Heart right ventricle (tissue), 16 donors: Measurements from ENCODE around the gene TRIM9. TPM values are rescaled to one million over a fixed set of nuclear protein-coding genes. Genes with fewer than 3 reads are reported as not detected.

Experiments used
- ATAC-seq, 8 donors: fragments of 200-7000 bp; cut with Tn5 transposase; one replicate each; pipeline ENCODE4 v1.9.1; 2020; ENCODE audit warnings: mild to moderate bottlenecking in 8 of 8, moderate library complexity in 8 of 8, moderate number of reproducible peaks in 1 of 8
- DNase-seq, 2 donors: peaks; one replicate each; pipeline ENCODE4 v3.0.0-alpha.2; 2020
- H3K27ac ChIP-seq, 10 donors: fragments of 200-600 bp; sonication (generic) in 2 of 10; one replicate each; pipeline versions ENCODE4 v1.5.0 to v1.8.0; 2020 to 2022; ENCODE audit warnings: mild to moderate bottlenecking in 3 of 10
- H3K27me3 ChIP-seq, 7 donors: fragments of 200-600 bp; one replicate each; pipeline ENCODE4 v1.8.0; 2021 to 2022; ENCODE audit warnings: mild to moderate bottlenecking in 2 of 7
- H3K36me3 ChIP-seq, 9 donors: fragments of 200-600 bp; sonication (generic) in 1 of 9; one replicate each; pipeline versions ENCODE4 v1.5.0 to v1.8.0; 2020 to 2022; ENCODE audit warnings: mild to moderate bottlenecking in 2 of 9
- H3K4me1 ChIP-seq, 9 donors: fragments of 200-600 bp; sonication (generic) in 1 of 9; one replicate each; pipeline versions ENCODE4 v1.5.0 to v1.8.0; 2020 to 2022; ENCODE audit warnings: mild to moderate bottlenecking in 4 of 9
- H3K4me3 ChIP-seq, 10 donors: fragments of 200-600 bp; sonication (generic) in 2 of 10; one replicate each; pipeline versions ENCODE4 v1.5.0 to v1.8.0; 2020 to 2022; ENCODE audit warnings: mild to moderate bottlenecking in 7 of 10, moderate library complexity in 2 of 10
- H3K9me3 ChIP-seq, 11 donors: fragments of 200-600 bp in 10 of 11; sonication (generic) in 2 of 11; one replicate each; pipeline versions ENCODE4 v1.5.0 to v1.8.0; 2013 to 2022; ENCODE audit warnings: mild to moderate bottlenecking in 2 of 11, control low read depth in 1 of 11, moderate library complexity in 1 of 11
- WGBS, 2 donors: extraction: QIAGEN DNeasy Blood & Tissue Kit; methylation state at CpG; one replicate each; pipeline ENCODE4 v1.1.7; 2013; ENCODE audit warnings: inconsistent platforms in 1 of 2; 5-methylcytosine and 5-hydroxymethylcytosine counted together
- intact Hi-C, 10 donors: fragments of 100-400 bp; cut with DNase I; formaldehyde crosslinking; loops; one replicate each; pipeline versions ENCODE4 v1.11.1 to v1.14.2; 2022
- polyA plus RNA-seq, 2 donors: library from polyadenylated mRNA; stranded (reverse); fragments of 200-250 nt; gene quantifications; one replicate each; pipeline ENCODE4 v1.2.3, GENCODE V29; 2013
- total RNA-seq, 10 donors: library from RNA; stranded (reverse); fragmentation: NEBNext Ultra II Directional in 3 of 10; extraction: Animal tissue kit (Norgen Biotek cat#: 25700) in 3 of 10; gene quantifications; one replicate each; pipeline versions ENCODE4 v1.2.1 to v1.2.4, GENCODE V29; 2021 to 2023
- TF ChIP-seq, protein P1 (sequence below), 9 donors: fragments of 200-600 bp; sonication (generic) in 2 of 9; IDR thresholded peaks; one replicate each; pipeline versions ENCODE4 v1.5.0 to v1.8.0; 2021 to 2022; ENCODE audit warnings: antibody characterized with exemption in 9 of 9, mild to moderate bottlenecking in 5 of 9, moderate library complexity in 1 of 9
- donor health status: Arrhythmogenic right ventricular cardiomyopathy.
- donor health status: ischemic (EF 13 %, LVEDD 7.1; RV severe dilation, severe dysfunction).
- donor health status: healthy with polysubstance abuse.
- donor health status: DM: no; HTN: yes; CAD: no.
- donor health status: DM: no; HTN: no; CAD: no.
- donor health status: ischemic (EF 25% LVEDD 6.9; RV normal size, moderate dysfunction).
- donor health status: ischemic (EF 25% LVEDD 5.7; RV mildly dilated, moderate dysfunction).
- donor health status: healthy.
- donor health status: DM: yes; HTN: yes; CAD: no.
- donor health status: Ischemic cardiomyopathy.
- donor health status: ischemic (EF 35%, LVEDD 5.7; RV mildly dilated, moderate dysfunction).
- donor health status: nonischemic (EF 11% LVEDD 7.7; RV severe dilation, severe dysfunction).
- donor health status: DM: yes; HTN: yes; CAD: no.
- donor health status: PGD.
- donor health status: ischemic (EF 29% LVEDD 5.4; RV normal size, mild dysfunction).
- donor health status: nonischemic (EF 23%, LVEDD 6.1; RV moderate dilation, normal function).

TRIM9 gene
- total and polyA plus RNA-seq, 12 donors, result 0.33 to 1.3 (median 0.59) TPM

DNA sequence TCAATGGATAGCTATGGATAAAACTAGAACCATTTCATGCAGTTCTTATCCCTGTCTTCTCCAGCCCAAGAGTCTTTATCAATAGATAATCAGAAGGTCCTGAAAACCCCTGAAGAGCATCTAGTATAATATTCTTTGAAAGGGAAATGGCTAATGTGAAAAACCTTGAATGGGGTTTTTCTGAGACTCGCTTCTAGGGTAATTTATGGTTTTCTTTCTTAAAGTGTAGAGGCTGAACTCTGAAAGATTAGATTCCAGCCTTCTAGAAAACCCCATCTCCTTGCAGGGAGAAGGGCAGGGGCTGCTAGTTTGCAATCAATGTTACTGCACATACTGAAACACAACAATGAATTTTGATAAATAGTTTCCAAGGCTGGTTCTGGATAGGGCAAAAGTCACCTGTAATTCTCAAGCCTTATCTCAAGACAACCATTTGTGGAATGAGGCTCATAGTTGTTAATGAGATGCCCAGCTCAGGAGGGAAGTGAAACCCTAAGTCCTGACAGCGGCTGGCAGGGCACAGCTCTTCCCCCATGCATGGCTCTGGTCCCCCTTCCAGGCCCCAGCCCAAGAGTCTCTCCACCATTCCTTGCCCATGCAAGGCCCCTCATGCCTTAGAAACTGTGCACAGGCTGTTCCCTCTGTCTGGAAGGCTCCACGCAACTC lies 116.9 kb downstream of the TRIM9 start:
- WGBS, 2 donors, result 94 to 98% methylated on average over 3 of the region's 3 CpGs
- Histone ChIP-seq H3K9me3 (no peaks in the 10 kb centered on the region), H3K4me3 (no peak overlapping the region), H3K4me1 (peaks cover 0 to 6% (median 0%) of the 10 kb centered on the region in 9 donors), H3K27me3 (peaks cover 0 to 7% (median 0%) of the 10 kb centered on the region in 7 donors), H3K27ac (no peak overlapping the region), H3K36me3 (no peaks in the 10 kb centered on the region)
- no peak for DNase-seq
- TF ChIP-seq, protein P1, sequence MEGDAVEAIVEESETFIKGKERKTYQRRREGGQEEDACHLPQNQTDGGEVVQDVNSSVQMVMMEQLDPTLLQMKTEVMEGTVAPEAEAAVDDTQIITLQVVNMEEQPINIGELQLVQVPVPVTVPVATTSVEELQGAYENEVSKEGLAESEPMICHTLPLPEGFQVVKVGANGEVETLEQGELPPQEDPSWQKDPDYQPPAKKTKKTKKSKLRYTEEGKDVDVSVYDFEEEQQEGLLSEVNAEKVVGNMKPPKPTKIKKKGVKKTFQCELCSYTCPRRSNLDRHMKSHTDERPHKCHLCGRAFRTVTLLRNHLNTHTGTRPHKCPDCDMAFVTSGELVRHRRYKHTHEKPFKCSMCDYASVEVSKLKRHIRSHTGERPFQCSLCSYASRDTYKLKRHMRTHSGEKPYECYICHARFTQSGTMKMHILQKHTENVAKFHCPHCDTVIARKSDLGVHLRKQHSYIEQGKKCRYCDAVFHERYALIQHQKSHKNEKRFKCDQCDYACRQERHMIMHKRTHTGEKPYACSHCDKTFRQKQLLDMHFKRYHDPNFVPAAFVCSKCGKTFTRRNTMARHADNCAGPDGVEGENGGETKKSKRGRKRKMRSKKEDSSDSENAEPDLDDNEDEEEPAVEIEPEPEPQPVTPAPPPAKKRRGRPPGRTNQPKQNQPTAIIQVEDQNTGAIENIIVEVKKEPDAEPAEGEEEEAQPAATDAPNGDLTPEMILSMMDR (IDR thresholded peaks at IDR 0.05), result no peak
- intact Hi-C loops, result loop anchor here in 1 of 10 donors (10.0 kb wide), 1 partner anchor 227 kb away; no protein-coding TSS in a partner anchor
- ATAC-seq, result no peak

DNA sequence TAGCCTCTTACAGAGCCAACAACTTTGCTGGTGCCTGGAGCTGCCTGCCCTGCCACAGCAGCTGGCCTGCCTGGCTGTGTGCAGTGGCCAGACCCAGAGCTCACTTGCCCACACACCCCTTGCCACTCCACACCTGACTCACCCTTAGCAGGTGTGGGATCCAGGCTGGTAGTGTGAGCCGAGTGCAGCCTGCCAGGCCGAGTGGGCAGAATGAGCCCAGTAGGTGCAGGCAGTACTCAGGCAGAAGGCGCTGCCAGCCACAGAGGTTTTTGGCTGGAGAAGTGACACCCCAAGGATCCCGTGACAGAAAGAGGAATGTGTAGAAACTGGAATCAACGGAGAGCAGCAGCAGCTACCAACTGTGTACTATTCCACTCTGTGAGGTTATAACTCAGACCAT lies 120.8 kb downstream of the TRIM9 start:
- DNase-seq, result no peak
- intact Hi-C loops, result loop anchor here in 1 of 10 donors (10.0 kb wide), 1 partner anchor 231 kb away; no protein-coding TSS in a partner anchor
- H3K36me3 ChIP-seq, result no peaks in the 10 kb centered on the region
- no peak overlapping the region for H3K4me3 ChIP-seq
- H3K27ac ChIP-seq, result no peak overlapping the region
- H3K27me3 ChIP-seq, result peaks cover 0 to 7% (median 0%) of the 10 kb centered on the region in 7 donors
- 75 to 86% methylated on average over 5 of the region's 5 CpGs for WGBS, 2 donors
- peaks cover 0 to 11% (median 0%) of the 10 kb centered on the region in 9 donors for H3K4me1 ChIP-seq
- ATAC-seq, result peak in 1 of 8 donors; percentile 27
- TF ChIP-seq, protein P1 (IDR thresholded peaks at IDR 0.05), result no peak
- H3K9me3 ChIP-seq, result no peaks in the 10 kb centered on the region

DNA sequence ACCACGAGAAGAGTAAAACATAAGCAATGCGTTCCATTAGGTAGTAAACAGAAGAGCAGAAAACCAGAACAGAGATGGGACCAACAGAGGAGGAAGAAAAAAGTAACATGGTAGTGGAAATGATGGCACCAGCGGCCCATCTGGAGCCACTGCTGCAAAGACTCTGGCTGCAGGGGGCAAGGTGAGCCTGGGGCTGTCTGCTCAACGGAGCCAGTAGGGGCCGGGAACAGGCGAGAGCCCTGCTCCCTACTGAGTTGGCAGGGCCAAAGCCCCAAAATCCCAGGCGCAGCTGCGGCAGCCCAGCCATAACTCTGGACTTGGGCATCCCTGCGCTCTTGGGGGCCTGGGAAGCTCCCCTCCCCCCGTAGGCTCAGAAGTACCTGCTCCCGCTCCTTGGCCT lies 122.2 kb downstream of the TRIM9 start:
- Histone ChIP-seq H3K4me3 (no peak overlapping the region), H3K27ac (no peak overlapping the region), H3K9me3 (no peaks in the 10 kb centered on the region), H3K27me3 (peaks cover 0 to 7% (median 0%) of the 10 kb centered on the region in 7 donors), H3K4me1 (peaks cover 0 to 14% (median 0%) of the 10 kb centered on the region in 9 donors), H3K36me3 (no peaks in the 10 kb centered on the region)
- no peak for DNase-seq
- no peak for ATAC-seq
- WGBS, 2 donors, result 93 to 98% methylated on average over 11 of the region's 11 CpGs
- TF ChIP-seq, protein P1 (IDR thresholded peaks at IDR 0.05), result no peak
- intact Hi-C loops, result loop anchor here in 1 of 10 donors (10.0 kb wide), 1 partner anchor 232 kb away; no protein-coding TSS in a partner anchor

DNA sequence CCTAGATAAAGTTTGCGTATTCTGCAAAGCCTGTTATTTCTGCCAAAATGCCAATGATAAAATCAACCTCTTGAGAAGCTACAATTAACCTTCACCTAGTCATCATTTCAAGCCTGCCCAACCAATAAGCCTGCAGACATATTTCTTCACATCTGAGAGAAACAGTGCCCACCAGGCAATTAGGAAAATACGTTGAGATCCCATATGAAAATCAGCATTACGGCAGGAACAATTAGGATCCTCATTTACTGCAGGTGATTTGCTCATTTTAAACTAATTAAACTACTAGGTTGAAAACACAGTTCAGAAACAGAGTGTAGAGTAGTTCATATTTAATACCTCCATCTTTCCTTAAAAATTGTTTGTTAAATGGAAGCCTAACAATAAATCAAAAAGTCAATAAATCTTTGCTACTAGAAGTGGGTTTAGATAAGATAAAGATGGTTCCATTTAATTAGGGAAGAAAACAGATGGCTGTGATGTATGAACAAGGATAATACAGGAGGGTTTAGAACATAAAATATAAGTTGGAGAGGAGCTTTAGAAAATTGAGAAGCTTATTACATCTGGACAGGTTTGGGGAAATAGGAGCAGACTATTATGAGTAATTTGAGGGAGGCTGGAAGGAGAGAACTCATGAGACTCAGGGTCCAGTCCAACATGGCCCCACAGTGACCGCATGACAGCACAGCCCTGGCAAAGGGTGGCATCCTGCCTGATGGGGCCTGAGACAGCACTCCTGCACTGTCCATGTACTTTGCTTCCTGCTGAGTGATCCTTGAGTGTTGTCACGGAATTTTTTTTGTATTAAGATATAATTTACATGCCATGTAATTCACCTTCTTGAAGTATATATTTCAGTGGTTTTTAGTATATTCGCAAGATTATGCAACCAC lies 123.8 kb downstream of the TRIM9 start:
- no peaks in the 10 kb centered on the region for H3K36me3 ChIP-seq
- 90 to 92% methylated on average over 6 of the region's 6 CpGs for WGBS, 2 donors
- intact Hi-C loops, result loop anchor here in 1 of 10 donors (10.0 kb wide), 1 partner anchor 234 kb away; no protein-coding TSS in a partner anchor
- H3K9me3 ChIP-seq, result no peaks in the 10 kb centered on the region
- no peak overlapping the region for H3K4me3 ChIP-seq
- TF ChIP-seq, protein P1 (IDR thresholded peaks at IDR 0.05), result no peak
- no peaks in the 10 kb centered on the region for H3K27me3 ChIP-seq
- DNase-seq, result no peak
- H3K4me1 ChIP-seq, result peaks cover 0 to 26% (median 0%) of the 10 kb centered on the region in 9 donors
- no peak for ATAC-seq
- no peak overlapping the region for H3K27ac ChIP-seq
